ENCODE data around the gene SUPT20HL1.
"Not testable (repeated sequence)": the region's sequence is repeated elsewhere in the genome, so short reads cannot be mapped to it uniquely, and the experiment has no call there.

SUPT20HL1 gene

DNA sequence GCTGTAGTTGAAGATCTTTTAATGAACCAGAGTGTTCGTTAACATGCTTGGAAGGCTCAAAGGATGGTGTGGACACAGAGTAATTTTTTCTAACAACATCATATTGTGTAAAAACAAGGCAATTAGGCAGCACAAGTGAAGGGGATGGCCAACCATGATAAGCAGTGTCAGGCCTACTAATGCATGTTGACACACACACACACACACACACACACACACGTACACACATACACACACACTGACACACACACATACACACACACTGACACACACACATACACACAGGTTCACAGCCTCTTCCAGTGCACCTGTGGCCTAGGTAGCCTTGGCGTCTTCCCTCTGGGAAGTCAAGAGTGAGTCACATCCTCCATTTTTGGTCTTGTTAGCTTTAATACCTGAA lies at the start of gene SUPT20HL1:
Gene SUPT20HL1, plus strand, starts transcription at position 368 of the 400 bp plus-strand sequence. CDS start 2,122 bp downstream, outside the sequence.
- DNase-seq, result no peak
- in situ Hi-C loops (cut with HindIII; ENCODE audit: low pct_ligation_motif_present, low pct_unique_long_range_greater_than_20kb, low sequenced_read_pairs), result no loop called here

DNA sequence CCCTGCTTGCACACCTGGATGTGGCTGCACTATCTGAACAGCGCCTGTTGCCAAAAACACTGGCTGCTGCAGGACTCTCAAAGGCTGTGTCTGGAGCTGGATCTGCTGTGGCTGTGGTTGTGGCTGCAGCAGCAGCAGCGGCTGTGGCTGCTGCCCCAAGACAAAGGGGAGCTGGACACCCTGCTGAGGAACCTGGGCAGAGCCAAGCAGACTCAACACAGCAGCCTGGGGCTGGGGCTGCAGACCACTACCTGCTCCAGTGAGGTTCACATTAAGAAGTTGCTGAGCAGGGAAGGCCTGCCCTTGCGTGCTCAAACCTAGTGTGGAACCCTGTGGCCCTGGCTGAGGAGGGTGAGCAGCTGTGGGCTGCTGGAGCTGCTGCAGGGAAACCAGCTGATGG lies 49.5 kb upstream of the SUPT20HL1 start:
- DNase-seq; in situ Hi-C loops (cut with HindIII; ENCODE audit: low pct_ligation_motif_present, low pct_unique_long_range_greater_than_20kb, low sequenced_read_pairs): not testable (repeated sequence)

DNA sequence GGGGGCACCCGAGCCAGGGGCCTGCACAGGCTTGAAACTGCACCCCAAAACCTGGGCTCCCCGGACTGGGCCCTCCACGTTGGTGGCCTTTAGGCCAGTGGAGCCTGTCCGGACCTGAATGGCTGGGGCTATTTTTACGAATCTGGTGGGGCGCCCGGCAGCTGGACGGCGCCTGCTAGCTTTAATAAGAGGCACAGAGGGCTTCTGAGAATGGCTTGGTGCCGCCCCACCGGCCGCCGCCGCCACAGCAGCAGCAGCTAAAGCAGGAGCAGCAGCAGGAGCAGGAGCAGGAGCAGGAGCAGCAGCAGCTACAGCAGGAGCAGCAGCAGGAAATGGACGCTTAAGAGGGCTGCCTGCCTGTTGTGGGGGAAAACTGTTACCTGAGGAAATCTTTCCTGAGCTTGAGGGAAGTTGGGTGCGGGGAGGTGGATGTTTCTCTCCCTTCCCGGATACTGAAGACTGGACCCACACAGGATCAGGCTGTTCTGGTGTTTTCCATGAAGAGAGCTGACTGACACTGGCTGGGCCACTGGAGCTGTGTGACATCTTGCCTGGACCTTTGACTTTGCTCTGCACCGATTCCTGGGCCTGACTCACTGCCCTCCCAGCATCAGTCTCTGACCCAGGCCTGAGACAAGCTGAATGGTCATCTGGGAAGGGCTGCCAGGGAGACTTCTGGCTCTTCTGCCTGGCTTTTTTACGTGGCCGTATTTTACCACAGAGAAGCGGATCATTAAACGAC lies 48.8 kb upstream of the SUPT20HL1 start:
- DNase-seq; in situ Hi-C loops (cut with HindIII; ENCODE audit: low pct_ligation_motif_present, low pct_unique_long_range_greater_than_20kb, low sequenced_read_pairs): not testable (repeated sequence)

DNA sequence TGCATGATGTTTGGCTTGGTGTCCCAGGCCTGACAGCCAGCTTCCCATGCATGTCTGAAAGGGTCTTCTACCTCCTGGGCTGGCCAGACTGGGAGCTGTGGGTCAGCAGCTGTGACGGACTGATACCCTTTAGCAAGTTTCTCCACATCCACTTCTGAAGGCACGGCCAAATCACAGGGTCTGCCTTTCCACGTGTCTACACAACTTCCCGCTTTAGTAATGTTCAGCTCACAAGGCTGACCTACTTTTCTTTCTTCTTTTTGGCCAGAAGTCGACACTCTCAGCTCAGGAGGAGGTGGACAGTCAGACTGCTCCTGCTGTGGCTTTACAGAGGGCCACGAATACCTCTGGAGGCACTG lies 48.2 kb upstream of the SUPT20HL1 start:
- in situ Hi-C loops (cut with HindIII; ENCODE audit: low pct_ligation_motif_present, low pct_unique_long_range_greater_than_20kb, low sequenced_read_pairs); DNase-seq: not testable (repeated sequence)

DNA sequence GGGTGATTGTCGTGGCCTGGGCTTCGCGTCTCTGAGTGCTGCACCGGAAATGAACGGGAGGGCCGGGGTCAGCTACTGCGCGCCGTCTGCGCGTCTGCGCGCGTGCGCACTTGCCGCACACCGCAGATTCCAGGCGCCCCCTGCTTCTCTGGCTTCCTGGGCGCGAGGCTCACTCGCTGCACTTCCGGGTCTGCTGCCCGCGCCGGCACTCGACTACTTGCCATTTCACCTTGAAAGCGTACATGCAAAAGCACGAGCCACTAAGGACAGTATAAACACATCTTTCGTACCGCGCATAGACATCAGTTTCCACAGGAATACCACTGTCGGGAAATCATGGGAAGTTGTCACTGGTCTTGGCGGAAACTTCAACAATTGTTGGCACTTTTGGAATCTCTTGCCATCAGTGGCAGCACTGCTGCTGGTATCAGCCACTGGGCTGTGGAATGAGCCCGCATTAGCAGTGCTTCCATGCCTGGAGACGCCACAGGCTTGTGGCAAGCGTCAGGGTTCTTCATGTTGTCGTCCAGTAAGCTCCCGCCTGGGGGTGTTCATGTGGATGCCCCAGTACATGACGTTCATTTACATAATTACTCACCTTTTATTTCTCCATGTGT lies 46.3 kb upstream of the SUPT20HL1 start, which contains the start of gene SUPT20HL2:
Gene SUPT20HL2, minus strand, starts transcription at position 51 of the 617 bp plus-strand sequence. CDS start 754 bp downstream, outside the sequence.
- DNase-seq, result no peak
- in situ Hi-C loops (cut with HindIII; ENCODE audit: low pct_ligation_motif_present, low pct_unique_long_range_greater_than_20kb, low sequenced_read_pairs), result no loop called here

DNA sequence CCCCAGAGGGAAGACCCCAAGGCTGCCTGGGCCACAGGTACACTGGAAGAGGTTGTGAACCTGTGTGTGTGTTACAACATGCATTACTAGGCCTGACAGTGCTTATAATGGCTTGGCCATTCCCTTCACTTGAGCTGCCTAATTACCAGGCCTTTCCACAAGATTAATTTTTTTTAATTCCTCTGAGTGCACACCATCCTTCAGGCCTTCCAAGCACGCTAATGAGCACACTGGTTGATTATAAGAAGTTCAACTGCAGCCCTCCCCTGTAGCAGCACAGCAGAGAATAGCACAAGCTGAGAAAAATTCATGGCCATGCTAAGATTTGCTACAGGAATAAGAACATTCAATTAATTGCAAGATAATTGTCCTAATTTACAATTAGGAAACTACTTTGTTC lies 44.3 kb upstream of the SUPT20HL1 start:
- in situ Hi-C loops (cut with HindIII; ENCODE audit: low pct_ligation_motif_present, low pct_unique_long_range_greater_than_20kb, low sequenced_read_pairs), result no loop called here
- no peak for DNase-seq

DNA sequence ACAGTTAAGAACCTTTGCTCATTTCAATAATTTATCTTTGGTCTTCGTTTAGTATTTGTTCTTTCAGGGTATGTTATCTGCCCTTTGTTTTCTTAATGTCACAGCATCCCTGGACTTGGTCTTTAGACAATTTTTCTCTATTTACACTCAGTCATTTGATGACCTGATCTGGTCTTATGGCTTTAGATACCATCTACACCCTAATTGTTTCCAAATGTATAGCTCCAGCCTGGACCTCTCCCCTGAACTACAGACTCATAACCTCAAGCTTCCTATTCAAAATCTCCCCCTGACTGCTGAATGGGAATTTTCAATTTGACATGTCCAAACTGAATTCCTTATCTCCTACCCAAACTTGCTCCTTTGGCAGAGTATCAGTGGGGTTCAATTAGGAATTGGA lies 42.9 kb upstream of the SUPT20HL1 start:
- in situ Hi-C loops (cut with HindIII; ENCODE audit: low pct_ligation_motif_present, low pct_unique_long_range_greater_than_20kb, low sequenced_read_pairs), result no loop called here
- DNase-seq, result no peak

DNA sequence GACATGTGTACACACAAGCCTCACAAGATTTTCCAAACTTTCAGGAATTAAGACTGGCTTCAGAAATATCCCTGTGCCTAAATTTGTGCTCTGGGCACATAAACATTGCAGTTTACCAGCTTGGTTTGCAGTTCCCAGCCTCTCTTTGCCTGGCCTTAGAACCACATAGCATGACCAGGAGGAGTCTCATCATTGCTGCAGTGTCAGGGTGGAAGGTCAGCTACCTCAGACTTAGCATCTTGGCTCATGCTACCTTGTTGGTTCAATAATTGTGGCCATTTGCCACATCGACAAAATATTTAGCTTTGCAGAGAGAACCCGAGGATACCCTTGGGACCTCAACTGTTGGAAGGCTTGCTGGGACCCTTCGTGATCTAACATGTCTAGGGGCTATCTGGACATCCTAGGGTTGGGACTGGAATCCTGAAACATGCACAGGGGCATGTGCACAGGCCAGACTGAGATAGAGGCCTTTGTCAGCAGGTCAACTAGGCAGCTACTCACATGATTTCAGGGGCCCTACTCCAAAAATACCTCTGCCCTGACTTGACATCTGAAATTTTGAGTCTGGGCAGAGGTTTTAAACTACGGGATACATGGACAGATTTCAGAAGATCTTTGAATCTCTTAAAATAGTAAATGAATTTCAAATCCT lies 38.6 kb upstream of the SUPT20HL1 start:
- in situ Hi-C loops (cut with HindIII; ENCODE audit: low pct_ligation_motif_present, low pct_unique_long_range_greater_than_20kb, low sequenced_read_pairs), result no loop called here
- DNase-seq, result no peak

DNA sequence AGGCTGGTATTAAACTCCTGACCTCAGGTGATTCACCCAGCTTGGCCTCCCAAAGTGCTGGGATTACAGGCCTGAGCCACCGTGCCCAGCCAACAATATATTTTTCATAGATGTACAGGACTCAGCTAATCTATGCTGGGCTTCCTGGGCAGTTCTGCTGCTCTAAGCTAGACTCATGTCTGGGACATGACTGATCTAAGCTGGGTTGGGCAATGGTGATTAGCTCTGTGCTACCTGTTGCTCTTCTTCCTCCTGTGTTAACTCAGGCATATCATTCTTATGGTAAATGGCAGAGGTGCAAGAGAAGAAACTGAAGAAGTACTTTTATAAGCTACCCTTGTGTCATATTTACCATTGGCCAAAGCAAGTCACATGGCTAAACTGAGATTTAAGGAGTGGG lies 35.2 kb upstream of the SUPT20HL1 start:
- in situ Hi-C loops (cut with HindIII; ENCODE audit: low pct_ligation_motif_present, low pct_unique_long_range_greater_than_20kb, low sequenced_read_pairs), result no loop called here
- no peak for DNase-seq

DNA sequence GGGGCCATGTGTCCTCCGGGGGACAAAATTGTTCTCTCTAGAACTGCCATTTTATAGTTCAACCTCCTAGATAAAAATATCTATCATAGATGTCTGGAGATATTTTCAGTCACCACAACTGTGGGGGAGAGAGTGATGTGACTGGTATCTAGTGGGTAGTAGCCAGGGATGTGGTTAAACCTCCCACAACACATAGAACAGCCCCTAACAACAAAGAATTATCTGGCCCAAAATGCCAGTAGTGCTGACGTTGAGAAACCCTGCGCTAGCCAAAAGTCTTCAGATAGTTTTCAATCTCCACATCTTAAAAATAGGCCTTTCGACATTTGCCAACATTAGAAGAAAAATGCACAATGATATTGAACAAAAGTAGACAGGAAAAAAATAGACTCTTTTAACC lies 27.6 kb upstream of the SUPT20HL1 start:
- DNase-seq, result no peak
- in situ Hi-C loops (cut with HindIII; ENCODE audit: low pct_ligation_motif_present, low pct_unique_long_range_greater_than_20kb, low sequenced_read_pairs), result no loop called here

DNA sequence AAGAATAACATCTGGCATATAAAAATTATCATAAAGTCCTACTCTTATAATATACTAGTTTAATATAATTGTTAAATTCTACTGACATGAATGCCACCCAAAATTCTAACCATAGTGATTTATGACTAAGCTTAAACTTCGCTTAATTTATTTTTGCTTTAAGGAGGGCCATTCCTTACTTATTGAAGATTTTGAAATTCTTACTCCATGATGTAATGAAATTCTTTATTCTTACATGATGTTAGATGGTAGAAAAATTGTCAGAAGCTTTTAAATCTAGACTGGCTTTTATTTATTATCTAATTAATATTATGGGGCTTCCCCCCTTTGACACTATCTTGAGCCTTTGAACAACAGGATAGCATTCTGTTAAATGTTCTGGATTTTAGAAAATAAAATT lies 27.1 kb upstream of the SUPT20HL1 start:
- in situ Hi-C loops (cut with HindIII; ENCODE audit: low pct_ligation_motif_present, low pct_unique_long_range_greater_than_20kb, low sequenced_read_pairs), result no loop called here
- DNase-seq, result no peak

DNA sequence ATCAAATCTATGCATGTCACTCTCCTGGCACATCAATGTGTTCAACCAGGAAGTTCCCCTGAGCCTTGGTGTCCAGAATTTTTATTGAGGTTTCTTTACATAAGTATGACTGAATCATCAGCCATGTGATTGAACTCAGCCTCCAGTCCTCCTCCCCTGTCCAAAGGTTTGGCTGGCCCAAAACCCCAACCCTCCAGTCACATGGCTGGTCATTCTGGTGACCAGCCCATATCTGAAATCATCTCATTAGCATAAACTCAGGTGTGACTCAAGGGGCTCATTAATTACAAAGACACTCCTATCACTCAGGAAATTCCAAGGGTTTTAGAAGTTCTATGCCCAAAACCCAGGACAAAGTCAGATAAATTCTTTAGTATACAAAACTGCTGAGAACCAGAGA lies 26.0 kb upstream of the SUPT20HL1 start:
- in situ Hi-C loops (cut with HindIII; ENCODE audit: low pct_ligation_motif_present, low pct_unique_long_range_greater_than_20kb, low sequenced_read_pairs), result no loop called here
- DNase-seq, result no peak

DNA sequence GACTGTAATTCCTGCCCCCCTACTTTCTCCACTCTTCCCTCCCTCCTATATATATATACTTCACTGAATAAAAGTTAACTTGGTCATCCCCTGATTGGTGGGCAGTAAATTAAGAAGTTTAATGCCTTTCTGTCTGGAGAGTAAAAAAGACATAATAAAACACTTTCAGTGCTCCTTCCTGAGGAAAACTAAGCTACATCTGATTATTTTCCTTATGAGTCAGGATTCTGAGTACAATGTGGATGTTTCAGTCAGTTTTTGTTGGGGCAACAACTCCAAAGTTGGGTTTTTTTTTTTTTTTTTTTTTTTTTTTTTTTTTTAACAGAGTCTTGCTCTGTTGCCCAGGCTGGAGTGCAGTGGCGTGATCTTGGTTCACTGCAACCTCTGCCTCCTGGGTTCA lies 24.6 kb upstream of the SUPT20HL1 start:
- in situ Hi-C loops (cut with HindIII; ENCODE audit: low pct_ligation_motif_present, low pct_unique_long_range_greater_than_20kb, low sequenced_read_pairs), result no loop called here
- no peak for DNase-seq

DNA sequence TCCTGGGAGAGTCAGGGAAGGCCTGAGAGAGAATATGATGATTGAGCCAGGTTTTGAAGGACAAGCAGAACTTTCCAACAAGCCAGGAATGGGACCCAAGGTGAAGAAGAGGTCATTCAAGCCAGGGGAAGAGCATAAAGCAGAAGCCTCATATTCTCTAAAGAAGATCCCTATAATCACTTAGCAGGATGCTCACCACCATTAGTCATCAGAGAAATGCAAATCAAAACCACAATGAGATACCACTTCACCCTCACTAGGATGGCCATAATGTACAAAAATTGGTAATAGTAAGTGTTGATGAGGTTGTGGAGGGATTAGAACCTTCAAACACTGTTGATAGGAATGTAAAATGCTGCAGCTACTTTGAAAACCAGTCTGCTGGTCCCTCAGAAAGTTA lies 20.5 kb upstream of the SUPT20HL1 start:
- in situ Hi-C loops (cut with HindIII; ENCODE audit: low pct_ligation_motif_present, low pct_unique_long_range_greater_than_20kb, low sequenced_read_pairs), result no loop called here
- no peak for DNase-seq

DNA sequence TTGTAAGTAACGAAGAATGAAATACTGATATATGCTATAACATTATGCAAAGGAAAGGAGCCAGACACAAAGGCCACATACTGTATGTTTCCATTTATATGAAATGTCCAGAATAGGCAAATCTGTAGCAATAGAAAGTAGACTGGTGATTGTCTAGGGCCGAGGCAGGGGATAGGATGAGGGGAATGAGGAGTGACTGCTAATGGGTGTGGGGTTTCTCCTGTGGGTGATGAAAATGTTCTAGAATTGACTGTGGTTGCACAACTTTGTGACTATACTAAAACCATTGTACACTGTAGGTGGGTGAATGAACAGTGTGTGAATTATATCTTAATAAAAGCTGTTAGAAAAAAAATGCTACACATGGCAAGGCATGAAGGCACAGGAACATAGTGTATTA lies 19.9 kb upstream of the SUPT20HL1 start:
- DNase-seq, result no peak
- in situ Hi-C loops (cut with HindIII; ENCODE audit: low pct_ligation_motif_present, low pct_unique_long_range_greater_than_20kb, low sequenced_read_pairs), result no loop called here

DNA sequence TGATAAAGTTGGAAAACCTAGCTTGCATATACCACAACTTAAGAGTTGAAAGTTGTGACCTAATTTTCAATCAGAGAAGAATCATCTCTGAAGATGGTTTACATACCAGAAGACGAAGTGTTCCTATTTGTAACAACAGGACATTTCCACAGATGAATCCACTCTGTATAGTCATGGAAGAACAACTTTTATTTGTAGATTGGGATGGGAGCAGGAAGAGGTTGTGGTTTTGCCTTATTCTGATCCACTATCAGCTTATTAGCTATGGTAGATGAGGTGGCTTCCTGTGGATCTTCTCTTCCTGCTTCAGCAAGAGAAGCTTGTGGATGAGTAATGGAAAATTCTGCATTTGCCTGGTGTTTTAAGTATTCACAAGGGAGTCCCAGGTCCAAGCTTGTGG lies 18.6 kb upstream of the SUPT20HL1 start:
- in situ Hi-C loops (cut with HindIII; ENCODE audit: low pct_ligation_motif_present, low pct_unique_long_range_greater_than_20kb, low sequenced_read_pairs), result no loop called here
- no peak for DNase-seq

DNA sequence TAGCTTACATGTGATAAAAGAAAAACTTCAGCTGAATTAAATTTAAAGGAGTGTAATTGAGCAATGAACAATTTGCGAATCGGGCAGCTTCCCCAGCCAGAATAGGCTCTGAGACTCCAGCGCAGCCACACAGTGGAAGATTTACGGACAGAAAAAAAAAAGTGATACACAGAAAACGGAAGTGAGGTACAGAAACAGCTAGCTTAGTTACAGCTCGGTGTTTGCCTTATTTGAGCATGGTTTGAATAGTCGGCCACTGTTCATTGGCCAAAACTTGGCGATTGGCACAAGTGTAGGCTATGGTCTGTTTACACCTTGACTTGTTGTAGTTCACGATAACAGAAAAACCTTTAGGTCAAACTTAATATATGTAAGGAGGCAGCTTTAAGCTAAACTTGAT lies 16.7 kb upstream of the SUPT20HL1 start:
- no peak for DNase-seq
- in situ Hi-C loops (cut with HindIII; ENCODE audit: low pct_ligation_motif_present, low pct_unique_long_range_greater_than_20kb, low sequenced_read_pairs), result no loop called here

DNA sequence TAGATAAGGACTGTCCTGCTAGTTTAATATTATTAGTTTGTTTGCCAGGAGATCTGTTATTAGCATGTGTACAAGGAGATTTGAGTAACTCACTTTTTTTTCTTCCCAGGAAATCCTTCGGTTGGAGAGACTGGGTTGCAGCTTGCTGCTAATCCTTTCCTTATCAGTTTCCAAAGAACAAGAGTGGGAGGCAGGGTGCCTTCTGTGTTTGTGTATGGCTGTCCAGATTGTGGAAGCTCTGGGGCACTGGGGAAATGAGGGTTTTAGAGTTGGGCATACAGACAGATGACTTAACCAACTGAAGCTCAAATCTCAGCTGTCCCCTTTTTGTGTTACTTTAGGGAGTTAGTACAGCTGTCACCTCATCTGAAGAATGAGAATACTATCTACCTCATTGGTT lies 12.6 kb upstream of the SUPT20HL1 start:
- in situ Hi-C loops (cut with HindIII; ENCODE audit: low pct_ligation_motif_present, low pct_unique_long_range_greater_than_20kb, low sequenced_read_pairs), result no loop called here
- no peak for DNase-seq

DNA sequence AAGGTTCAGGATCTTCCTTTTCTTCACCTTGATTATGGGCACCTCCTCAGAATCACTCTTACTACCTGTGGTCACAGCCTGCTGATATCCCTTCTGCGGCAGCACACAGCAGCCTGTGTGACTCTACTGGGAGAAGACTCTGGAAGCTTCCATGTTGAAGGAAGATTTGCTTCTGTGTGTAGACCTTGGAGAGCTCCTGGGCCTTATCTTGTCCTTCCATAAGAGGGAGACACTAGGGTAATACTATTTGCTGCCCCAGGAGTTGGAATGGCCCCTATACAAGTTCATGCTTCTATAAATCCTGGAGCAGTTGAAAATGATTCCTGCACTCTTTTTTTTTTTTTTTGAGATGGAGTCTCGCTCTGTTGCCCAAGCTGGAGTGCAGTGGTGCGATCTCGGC lies 10.2 kb upstream of the SUPT20HL1 start:
- no peak for DNase-seq
- in situ Hi-C loops (cut with HindIII; ENCODE audit: low pct_ligation_motif_present, low pct_unique_long_range_greater_than_20kb, low sequenced_read_pairs), result no loop called here

DNA sequence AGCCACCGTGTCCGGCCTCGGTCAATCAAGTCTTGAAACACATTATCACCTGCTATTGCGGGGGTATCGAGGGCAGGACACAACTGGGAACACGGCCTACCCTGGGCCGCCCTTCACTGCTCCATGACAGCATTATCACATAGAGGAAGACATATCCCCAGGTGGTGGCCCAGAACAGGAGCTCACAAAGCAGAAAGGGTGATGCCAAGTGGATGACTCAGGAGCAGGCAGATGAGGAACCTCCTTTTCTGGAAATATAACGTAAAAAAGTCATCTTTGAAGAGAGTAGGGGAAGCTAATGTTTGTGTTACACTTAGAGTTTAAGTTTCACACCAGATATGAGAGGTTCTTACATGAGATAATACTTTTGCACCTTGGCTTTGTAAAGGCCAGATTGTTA lies 5.3 kb upstream of the SUPT20HL1 start:
- DNase-seq, result no peak
- in situ Hi-C loops (cut with HindIII; ENCODE audit: low pct_ligation_motif_present, low pct_unique_long_range_greater_than_20kb, low sequenced_read_pairs), result no loop called here
